NCI-H345 treated with DMSO at 0.1 percent for 48 hours (cell line): ENCODE results near the gene TRRAP.
"Not testable (repeated sequence)": the region's sequence is repeated elsewhere in the genome, so short reads cannot be mapped to it uniquely, and the experiment has no call there.

Source experiments
- DNase-seq: peaks from one replicate; lab custom pipeline; 2025; ENCODE audit not compliant: unreplicated experiment; lab: John Stamatoyannopoulos, UW

Gene TRRAP

GRCh38 chr7:98878365-98879197 lies at the start of gene TRRAP:
TSS of gene TRRAP (plus strand) at chr7:98878532. CDS start at chr7:98881151, 2,619 bp downstream.
- peak; percentile 30 for DNase-seq

- DNase-seq = no peak
Observed at GRCh38 chr7:98830972-98831548, 47.3 kb upstream of the TRRAP start.

DNA sequence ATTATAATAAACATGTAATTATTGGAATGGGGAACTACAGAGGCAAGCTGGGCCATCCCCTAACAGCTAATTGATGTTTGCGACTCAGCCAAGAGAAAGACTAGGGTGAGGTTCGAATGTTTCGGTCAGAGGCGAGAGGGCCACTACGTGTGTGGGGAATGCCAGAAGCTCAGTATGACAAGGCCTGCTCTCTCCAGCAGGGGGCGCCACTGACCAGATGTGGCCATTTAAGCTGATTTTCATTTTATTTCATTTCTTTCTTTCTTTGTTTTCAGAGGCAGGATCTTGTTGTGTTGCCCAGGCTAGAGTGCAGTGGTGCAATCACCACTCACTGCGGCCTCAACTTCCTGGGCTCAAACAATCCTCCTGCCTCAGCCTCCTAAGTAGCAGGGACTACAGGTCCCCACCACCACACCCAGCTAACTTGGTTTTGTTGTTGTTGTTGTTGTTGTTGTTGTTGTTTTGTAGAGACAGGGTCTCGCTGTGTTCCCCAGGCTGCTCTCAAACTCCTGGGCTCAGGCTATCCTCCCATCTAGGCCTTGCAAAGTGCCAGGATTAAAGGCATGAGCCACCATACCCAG lies 46.6 kb upstream of the TRRAP start:
- no peak for DNase-seq

DNA sequence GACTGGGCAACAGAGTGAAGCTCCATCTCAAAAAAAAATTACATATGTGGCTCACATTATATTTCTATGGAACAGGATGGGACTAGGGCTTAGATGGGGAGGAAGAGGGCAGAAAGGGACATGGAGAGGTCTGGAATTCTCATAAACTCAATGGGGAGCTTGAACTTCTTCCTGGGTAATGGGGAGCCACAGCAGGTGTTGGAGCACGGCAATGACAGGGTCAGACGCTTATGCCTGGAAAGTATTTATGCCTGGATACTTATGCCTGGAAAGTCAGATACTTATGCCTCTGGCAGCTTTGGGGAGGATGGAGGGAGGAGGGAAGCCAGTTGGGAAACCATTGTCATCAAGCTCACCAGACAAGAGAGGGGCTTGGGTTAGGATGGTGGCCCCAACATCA lies 45.3 kb upstream of the TRRAP start:
- no peak for DNase-seq

GRCh38 chr7:98834949-98835348 lies 43.4 kb upstream of the TRRAP start:
- DNase-seq = no peak

DNA sequence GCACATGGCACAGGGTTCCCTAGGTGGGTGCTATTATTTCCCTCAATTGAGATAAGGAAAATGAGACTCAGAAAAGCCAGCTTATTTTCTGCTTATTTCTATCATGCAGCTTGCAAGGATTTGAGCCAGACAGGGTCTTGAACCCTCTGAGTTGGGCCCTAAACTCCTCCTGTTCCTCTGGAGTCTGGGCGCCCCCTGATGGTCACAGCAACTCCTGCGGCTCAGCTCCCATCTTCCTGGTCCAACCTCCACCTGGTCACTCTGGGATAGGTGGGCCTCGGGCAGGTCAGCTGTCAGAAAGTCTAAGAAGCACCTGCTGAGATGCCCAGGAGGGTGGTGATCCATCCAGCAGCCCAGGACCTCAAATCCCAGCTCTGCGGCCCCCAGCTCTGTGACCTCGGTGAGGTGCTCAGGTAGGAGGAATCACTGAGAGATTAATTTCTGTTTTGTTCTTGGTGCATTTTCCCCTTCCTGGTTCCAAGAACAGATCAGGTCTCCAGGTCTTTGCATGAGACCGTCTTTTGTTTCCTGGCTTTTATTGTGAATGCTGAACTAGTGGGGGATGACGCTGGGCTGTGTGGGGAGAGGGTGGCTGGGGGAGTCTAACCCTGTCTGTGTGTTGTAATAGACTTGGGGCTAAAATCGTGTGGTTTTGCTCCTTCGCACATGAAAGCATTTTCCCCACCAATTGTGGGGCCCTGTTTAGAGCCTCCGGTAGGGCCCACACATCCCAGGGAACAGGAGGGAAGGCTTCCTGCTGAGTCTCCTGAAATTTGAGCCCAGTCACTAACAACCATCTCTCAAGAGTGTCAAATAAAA lies 41.3 kb upstream of the TRRAP start:
- peak; percentile 81 for DNase-seq

- no peak for DNase-seq
Observed at GRCh38 chr7:98837630-98837972, 40.7 kb upstream of the TRRAP start.

GRCh38 chr7:98840096-98840495 lies 38.2 kb upstream of the TRRAP start:
- no peak for DNase-seq

DNA sequence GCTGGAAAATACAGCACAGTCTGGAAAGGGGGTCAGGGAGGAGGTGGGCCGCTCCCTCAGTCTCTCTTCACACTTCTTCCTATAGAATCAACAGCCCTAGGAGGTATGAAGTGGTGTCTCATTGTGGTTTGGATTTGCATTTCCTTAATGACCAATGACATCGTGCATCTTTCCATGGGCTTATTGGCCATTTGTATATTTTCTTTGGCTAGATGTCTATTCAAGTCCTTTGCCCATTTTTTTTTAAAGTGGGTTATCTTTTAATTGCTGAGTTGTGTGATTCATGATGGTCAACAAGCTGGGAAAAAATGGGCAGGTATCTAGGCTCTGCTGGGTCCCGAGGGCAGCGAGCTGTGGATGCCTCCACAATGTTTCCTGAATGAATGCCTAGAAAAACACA lies 37.6 kb upstream of the TRRAP start:
- no peak for DNase-seq

- DNase-seq = peak; percentile 36
Observed at GRCh38 chr7:98841179-98841997, 36.9 kb upstream of the TRRAP start.

GRCh38 chr7:98842552-98842951 lies 35.8 kb upstream of the TRRAP start:
- not testable (repeated sequence) for DNase-seq

DNA sequence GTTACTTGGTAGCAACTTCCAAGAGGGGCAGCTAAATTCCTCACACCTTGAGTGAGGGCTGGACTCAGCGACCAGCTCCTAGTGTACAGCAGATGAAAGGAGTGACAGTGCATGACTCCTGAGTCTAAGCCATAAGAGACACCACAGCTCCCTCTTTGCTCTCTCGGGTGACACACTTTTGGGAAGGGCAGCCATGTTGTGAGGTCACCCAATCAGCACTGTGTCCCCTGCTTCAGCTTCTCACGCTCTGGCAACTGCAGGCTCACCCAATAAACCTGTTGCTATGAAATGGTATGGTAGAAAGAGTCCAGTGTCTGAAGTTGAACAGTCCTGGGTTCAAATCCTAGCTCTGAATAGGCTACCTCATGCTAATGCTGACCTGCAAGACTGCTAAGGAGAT lies 29.4 kb upstream of the TRRAP start:
- DNase-seq = no peak

GRCh38 chr7:98852826-98853225 lies 25.5 kb upstream of the TRRAP start:
- no peak for DNase-seq

GRCh38 chr7:98855610-98856422 lies 22.5 kb upstream of the TRRAP start:
- DNase-seq = no peak

DNA sequence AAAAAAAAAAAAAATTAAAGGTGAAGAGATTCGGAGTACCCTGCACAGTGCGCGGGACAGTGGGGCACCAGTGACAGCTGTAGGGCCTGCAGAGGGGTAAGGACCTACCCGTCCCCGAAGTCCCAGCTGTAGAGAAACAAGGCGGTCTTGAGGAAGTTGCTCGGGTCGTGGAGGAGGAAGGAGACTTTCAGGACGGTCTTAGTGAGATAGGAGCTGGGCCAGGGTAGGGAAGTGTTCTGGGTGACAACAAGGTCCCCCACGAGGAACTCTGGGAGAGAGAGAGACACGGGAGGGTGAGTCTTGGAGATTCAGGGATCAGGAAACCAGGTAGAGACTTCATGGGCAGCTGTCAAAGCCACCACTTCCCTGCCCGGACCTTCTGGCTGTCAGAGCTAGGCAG lies 18.3 kb upstream of the TRRAP start:
- no peak for DNase-seq

DNA sequence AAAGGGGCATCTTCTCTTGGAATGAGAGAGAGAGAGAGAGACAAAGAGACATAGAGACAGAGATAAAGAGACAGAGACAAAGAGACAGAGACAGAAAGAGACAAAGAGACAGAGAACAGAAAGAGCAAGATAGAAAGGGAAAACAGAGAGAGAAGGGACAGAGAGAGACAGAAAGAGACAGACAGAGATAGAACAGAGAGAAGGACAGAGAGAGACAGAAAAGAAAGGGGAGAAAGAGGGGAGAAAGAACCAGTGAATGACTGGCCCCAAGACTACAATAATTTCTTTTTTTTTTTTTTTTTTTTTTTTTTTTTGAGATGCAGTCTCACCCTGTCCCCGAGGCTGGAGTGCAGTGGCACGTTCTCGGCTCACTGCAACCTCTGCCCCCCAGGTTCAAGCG lies 16.1 kb upstream of the TRRAP start:
- no peak for DNase-seq

DNA sequence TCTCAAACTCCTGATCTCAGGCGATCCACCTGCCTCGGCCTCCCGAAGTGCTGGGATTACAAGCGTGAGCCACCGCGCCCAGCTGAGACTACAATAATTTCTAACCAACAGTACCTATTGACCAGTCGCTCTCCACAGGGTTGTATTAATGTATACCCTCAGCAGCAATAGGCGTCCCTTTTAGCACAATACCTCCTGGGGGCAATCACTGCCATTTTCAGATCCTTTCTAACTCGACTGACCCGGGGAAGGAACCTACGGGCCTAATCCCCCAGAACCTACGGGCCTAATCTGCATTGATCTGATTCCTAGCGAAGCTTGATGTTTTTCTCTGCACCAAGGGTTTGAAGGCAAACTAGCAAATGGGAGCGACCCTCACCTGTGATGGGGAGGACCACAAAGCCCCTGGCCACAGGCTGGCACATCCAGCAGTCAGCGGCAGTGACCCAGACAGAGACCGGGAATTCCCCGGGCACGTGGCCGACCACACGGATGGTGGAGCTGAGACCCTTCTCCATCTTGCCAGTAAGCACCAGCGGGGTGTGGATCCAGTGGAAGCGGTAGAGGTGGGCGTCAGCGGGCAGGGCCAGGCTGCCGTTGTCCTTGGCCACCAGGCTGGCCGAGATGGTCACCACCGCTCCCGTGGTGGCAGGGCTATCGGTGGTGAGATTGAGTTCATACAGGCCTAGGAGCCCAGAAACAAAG lies 15.5 kb upstream of the TRRAP start:
- DNase-seq = no peak

DNA sequence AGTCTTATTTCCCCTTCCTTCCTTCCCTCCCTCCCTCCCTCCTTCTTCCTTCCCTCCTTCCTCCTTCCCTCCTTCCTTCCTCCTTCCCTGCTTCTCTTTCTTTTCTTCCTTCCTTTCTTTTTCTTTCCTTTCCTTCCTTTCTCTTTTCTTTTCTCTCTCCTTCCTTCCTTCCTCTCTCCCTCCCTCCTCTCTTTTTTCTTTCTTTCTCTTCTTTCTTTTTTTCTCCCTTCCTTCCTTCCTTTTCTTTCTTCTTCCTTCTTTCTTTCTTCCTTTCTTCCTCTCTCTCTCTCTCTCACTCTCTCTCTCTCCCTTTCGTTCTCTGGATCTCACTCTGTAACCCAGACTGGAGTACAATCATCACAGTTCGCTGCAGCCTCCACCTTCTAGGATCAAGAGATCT lies 14.7 kb upstream of the TRRAP start:
- no peak for DNase-seq

DNA sequence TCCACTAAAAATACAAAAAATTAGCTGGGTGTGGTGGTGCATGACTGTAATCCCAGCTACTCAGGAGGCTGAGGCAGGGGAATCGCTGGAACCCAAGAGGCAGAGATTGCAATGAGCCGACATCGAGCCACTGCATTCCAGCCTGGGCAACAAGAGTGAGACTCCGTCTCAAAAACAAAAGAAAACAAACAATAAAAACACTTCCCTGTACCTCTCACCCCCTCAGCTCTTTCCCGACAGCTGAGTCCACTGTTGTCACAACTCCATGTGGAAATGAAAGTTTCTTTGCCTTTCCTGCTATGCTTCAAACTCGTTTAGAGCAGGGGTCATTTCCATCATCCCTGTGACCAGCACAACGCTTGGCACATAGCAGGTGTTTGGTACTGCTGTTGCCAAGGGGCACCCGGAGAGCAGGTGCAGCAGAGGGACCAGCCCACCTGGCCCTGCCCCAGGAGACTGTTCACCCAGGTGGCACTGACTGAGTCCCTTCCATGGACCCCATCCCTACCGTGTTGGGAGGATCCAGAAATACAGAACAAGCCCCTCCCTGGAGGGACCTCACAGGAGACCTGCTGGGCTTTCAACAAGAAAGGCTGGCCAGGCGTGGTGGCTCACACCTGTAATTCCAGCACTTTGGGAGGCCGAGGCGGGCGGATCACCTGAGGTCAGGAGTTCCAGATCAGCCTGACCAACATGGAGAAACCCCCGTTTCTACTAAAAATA lies 13.4 kb upstream of the TRRAP start:
- no peak for DNase-seq
